HUES48 (cell line): ENCODE data around the gene CTCFL.

Source experiments
- H3K27ac ChIP-seq: one replicate; pipeline ENCODE4 v1.7.0; 2013; ENCODE audit warnings: low read depth, low read length, inconsistent platforms
- H3K27me3 ChIP-seq: 2 replicates; pipeline ENCODE4 v1.6.1; 2013; ENCODE audit warnings: mild to moderate bottlenecking, low read length; ENCODE audit not compliant: control insufficient read depth, insufficient read depth
- H3K36me3 ChIP-seq: 2 replicates; pipeline ENCODE4 v1.6.1; 2013; ENCODE audit warnings: low read length; ENCODE audit not compliant: control insufficient read depth, insufficient read depth
- H3K4me1 ChIP-seq: 2 replicates; pipeline ENCODE4 v1.6.1; 2013; ENCODE audit warnings: mild to moderate bottlenecking, low read length; ENCODE audit not compliant: control insufficient read depth, insufficient read depth
- H3K4me3 ChIP-seq: 2 replicates; pipeline ENCODE4 v1.5.1; 2013; ENCODE audit warnings: mild to moderate bottlenecking, low read depth, low read length
- H3K9ac ChIP-seq: 2 replicates; pipeline ENCODE4 v1.6.1; 2013; ENCODE audit warnings: mild to moderate bottlenecking, low read depth, low read length, moderate library complexity
- H3K9me3 ChIP-seq: 2 replicates; pipeline ENCODE4 v1.6.1; 2013; ENCODE audit warnings: low read length; ENCODE audit not compliant: control insufficient read depth, insufficient read depth

CTCFL gene

DNA sequence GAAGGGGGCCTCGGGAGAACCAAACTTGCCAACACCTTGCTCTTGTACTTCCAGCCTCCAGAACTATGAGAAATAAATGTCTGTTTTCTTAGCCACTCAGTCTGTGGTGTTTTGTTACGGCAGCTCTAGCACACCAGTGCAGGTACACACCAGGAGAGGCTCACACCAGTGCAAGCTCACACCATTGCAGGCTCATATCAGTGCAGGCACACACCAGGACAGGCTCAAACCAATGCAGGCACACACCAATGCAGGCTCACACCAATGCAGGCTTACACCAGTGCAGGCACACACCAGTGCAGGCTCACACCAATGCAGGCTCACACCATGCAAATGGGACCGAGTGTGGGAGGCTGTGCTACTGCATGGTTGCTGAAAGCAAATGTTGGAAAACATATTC, 4.9 kb upstream of the CTCFL start:
- Histone ChIP-seq H3K4me1 (no peaks in the 10 kb centered on the region), H3K27me3 (no peaks in the 10 kb centered on the region), H3K9ac (no peak overlapping the region), H3K4me3 (no peak overlapping the region), H3K36me3 (no peaks in the 10 kb centered on the region), H3K9me3 (no peaks in the 10 kb centered on the region), H3K27ac (no peak overlapping the region)

GRCh38 chr20:57529160-57529585, 4.2 kb upstream of the CTCFL start:
- Histone ChIP-seq H3K4me1 (no peaks in the 10 kb centered on the region; the same call in 1 of the 2 replicates), H3K27ac (no peak overlapping the region), H3K4me3 (no peak overlapping the region), H3K9ac (no peak overlapping the region), H3K36me3 (no peaks in the 10 kb centered on the region), H3K9me3 (no peaks in the 10 kb centered on the region), H3K27me3 (no peaks in the 10 kb centered on the region)

DNA sequence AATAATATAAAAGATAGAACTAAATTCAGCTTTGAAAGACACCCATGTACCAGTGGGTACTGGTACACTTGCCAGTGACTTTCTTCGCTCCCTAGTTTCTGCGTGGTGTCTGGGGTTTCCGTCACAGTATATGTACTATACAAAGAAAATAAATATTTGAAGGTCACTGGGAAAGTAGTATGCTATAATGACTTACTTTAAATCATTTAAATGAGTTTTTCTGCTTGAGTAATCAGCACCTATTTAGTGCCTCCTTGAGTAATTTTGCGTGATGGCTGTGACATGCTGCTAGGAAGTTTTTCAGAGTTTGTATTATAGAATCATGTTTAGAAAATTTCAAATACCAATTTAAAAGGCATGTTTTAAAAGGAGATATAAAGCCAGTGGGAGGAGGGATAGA, 3.2 kb upstream of the CTCFL start:
- no peaks in the 10 kb centered on the region for H3K36me3 ChIP-seq
- no peak overlapping the region for H3K27ac ChIP-seq
- H3K4me3 ChIP-seq: no peak overlapping the region
- no peak overlapping the region for H3K9ac ChIP-seq
- H3K4me1 ChIP-seq: peaks cover 5% of the 10 kb centered on the region
- H3K27me3 ChIP-seq: no peaks in the 10 kb centered on the region
- H3K9me3 ChIP-seq: no peaks in the 10 kb centered on the region

DNA sequence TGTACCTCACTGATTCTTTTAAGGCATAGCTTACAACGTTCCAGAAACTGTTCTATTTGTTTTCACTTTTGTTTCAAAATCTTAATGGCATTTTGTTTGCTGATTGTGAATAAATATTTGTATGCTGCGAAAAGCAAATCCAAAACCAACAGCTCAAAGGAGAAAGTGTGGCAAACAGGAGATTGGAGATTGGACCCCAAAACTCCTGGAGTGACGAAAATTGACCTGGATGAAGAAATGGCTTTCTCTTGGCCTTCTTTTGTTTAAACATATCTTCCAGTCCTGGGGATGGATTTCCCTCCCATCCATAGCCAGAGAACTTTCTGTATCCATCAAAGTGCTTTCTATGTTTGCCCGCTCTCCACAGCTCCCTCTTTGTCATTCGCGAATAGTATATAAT, 2.8 kb upstream of the CTCFL start:
- no peaks in the 10 kb centered on the region for H3K9me3 ChIP-seq
- no peak overlapping the region for H3K4me3 ChIP-seq
- H3K9ac ChIP-seq: no peak overlapping the region
- no peaks in the 10 kb centered on the region for H3K27me3 ChIP-seq
- H3K4me1 ChIP-seq: peaks cover 9% of the 10 kb centered on the region
- no peak overlapping the region for H3K27ac ChIP-seq
- no peaks in the 10 kb centered on the region for H3K36me3 ChIP-seq

- H3K27ac ChIP-seq: no peak overlapping the region
- no peaks in the 10 kb centered on the region for H3K9me3 ChIP-seq
- H3K36me3 ChIP-seq: no peaks in the 10 kb centered on the region
- H3K4me1 ChIP-seq: peaks cover 12% of the 10 kb centered on the region
- no peak overlapping the region for H3K4me3 ChIP-seq
- H3K9ac ChIP-seq: no peak overlapping the region
- H3K27me3 ChIP-seq: no peaks in the 10 kb centered on the region
Observed at GRCh38 chr20:57526885-57527460, 2.0 kb upstream of the CTCFL start.

DNA sequence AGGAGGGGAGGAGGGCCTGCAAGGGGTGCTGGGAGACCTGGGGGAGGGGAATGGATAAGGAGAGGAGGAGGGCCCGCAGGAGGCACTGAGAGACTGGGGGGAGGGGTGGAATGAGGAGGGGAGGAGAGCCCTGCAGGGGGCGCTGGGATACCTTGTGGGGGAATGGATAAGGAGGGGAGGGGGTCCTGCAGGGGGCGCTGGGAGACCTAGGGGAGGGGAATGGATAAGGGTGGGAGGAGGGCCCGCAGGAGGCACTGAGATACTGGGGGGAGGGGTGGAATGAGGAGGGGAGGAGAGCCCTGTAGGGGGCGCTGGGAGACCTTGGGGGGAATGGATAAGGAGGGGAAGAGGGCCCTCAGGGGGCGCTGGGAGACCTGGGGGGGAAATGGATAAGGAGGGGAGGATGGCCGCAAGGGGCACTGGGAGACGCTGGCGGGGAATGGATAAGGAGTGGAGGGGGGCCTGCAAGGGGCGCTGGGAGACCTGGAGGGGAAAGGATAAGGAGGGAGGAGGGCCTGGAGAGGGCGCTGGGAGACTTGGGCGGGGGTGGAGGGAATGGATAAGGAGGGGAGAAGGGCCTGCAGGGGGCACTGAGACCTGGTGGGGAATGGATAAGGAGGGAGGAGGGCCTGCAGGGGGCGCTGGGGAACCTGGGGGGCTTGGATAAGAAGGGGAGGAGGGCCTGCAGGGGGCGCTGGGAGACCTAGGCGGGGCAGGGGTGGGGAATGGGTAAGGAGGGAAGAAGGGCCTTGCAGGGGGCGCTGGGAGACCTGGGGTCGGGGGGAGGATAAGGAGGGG, 1.3 kb upstream of the CTCFL start:
- H3K36me3 ChIP-seq: no peaks in the 10 kb centered on the region
- no peaks in the 10 kb centered on the region for H3K9me3 ChIP-seq
- peaks cover 12% of the 10 kb centered on the region for H3K4me1 ChIP-seq
- no peak overlapping the region for H3K9ac ChIP-seq
- H3K27me3 ChIP-seq: no peaks in the 10 kb centered on the region
- no peak overlapping the region for H3K27ac ChIP-seq
- no peak overlapping the region for H3K4me3 ChIP-seq

GRCh38 chr20:57525328-57526086, 567 bp upstream of the CTCFL start:
- Histone ChIP-seq H3K9me3 (no peaks in the 10 kb centered on the region), H3K9ac (no peak overlapping the region), H3K27ac (no peak overlapping the region), H3K4me3 (no peak overlapping the region), H3K4me1 (peaks cover 12% of the 10 kb centered on the region), H3K36me3 (no peaks in the 10 kb centered on the region), H3K27me3 (no peaks in the 10 kb centered on the region)

DNA sequence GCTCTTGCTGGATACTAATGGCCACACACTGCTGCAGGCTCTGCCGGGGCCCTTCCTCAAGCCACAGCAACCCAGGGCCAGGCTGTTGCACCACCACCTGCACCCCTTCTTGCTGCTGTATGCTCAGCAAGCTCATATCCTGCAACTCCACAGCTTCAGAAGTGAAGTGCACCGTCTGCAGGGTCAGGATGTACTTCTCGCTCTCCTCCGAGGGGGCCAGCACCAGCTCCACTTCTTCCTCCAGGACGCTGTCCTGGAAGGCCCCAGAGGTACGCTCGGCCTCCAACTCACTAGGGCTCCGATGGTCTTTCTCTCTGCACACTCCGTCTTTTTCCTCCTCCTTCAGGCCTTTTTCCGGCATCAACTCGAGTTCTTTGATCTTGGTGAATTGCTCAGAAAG, 1.2 kb downstream of the CTCFL start:
- H3K4me3 ChIP-seq: no peak overlapping the region
- H3K9me3 ChIP-seq: no peaks in the 10 kb centered on the region
- H3K36me3 ChIP-seq: no peaks in the 10 kb centered on the region
- H3K4me1 ChIP-seq: peaks cover 12% of the 10 kb centered on the region
- no peak overlapping the region for H3K9ac ChIP-seq
- H3K27me3 ChIP-seq: no peaks in the 10 kb centered on the region
- H3K27ac ChIP-seq: no peak overlapping the region

DNA sequence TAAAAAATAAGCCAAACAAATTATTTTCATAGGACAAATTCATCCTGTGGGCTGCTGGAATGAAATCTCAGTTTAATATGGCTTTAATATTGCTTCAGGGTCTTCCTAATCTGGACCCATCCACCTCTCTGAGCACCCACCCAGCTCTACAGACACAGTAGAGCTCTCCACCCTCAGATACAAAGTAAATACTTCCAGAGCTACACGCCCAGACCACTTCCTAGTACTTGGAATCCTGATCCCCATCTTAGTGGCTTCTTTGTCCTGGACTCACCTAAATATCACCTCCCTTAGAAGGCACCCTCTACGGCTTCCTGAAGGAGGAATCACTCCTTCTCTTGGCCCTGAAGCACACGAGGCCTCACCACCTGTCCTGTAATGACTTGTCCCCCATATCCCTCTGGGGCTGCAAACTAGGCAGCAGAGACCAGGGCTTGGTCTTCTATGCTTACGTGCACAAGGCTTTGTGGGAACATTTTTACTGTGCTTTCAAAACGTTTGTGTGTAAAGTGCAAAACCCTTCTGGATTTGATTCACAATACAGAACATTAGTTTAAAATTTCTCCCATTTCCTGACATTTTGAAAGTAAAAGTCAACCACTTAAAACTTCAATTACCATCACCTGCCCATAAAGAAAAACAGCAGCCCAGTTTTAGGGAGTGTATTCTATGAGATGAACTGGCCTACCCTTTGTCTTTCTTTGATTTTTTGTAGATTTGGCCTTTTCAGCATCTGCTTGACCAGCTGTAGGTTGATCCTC, 2.4 kb downstream of the CTCFL start:
- Histone ChIP-seq H3K9me3 (no peaks in the 10 kb centered on the region), H3K36me3 (no peaks in the 10 kb centered on the region), H3K9ac (no peak overlapping the region), H3K27ac (no peak overlapping the region), H3K4me1 (peaks cover 12% of the 10 kb centered on the region), H3K27me3 (no peaks in the 10 kb centered on the region), H3K4me3 (no peak overlapping the region)

- H3K9me3 ChIP-seq: no peaks in the 10 kb centered on the region
- H3K27me3 ChIP-seq: no peaks in the 10 kb centered on the region
- H3K36me3 ChIP-seq: no peaks in the 10 kb centered on the region
- no peak overlapping the region for H3K4me3 ChIP-seq
- H3K27ac ChIP-seq: no peak overlapping the region
- H3K4me1 ChIP-seq: peaks cover 8% of the 10 kb centered on the region
- no peak overlapping the region for H3K9ac ChIP-seq
Observed at GRCh38 chr20:57517904-57518303, 7.0 kb downstream of the CTCFL start.
